K562 (cell line): ENCODE data around the gene FEN1. TPM values are rescaled to one million over a fixed set of nuclear protein-coding genes. Genes with fewer than 3 reads are reported as not detected.

Source experiments
- ATAC-seq: fragments of 200-7000 bp; cut with Tn5 transposase; 3 replicates; pipeline ENCODE4 v1.9.1; 2020; ENCODE audit warnings: moderate library complexity
- BruUV-seq: library from RNA; stranded (reverse); fragments of 400-500 nt; replicated peaks from 2 replicates; lab custom pipeline; 2021; lab: Mats Ljungman, UMichigan
- CTCF ChIA-PET: fragments of 300-600 bp; formaldehyde crosslinking; extraction: SDS; loops from one replicate; lab custom pipeline; 2021; ENCODE audit warnings: low intra/inter-chr PET ratio; lab: Yijun Ruan, JAX
- POLR2A ChIA-PET: fragments of 300-600, 350-650 bp; sonication (Branson Sonifier 250); formaldehyde crosslinking; extraction: SDS; loops from one replicate; lab custom pipeline; 2021; ENCODE audit warnings: antibody characterized with exemption, inconsistent platforms; lab: Yijun Ruan, JAX
- DNase-seq, 4 experiments: peaks; one replicate each; pipeline versions ENCODE4 v3.0.0 to v3.0.0-alpha.2; 2011 to 2018; ENCODE audit warnings: low spot score in 3 of 4, mixed read lengths in 3 of 4; ENCODE audit errors: extremely low read depth in 1 of 4
- FAIRE-seq: peaks from 2 replicates; lab custom pipeline; 2011; peaks lifted over from hg19 to GRCh38; lab: Jason Lieb, UNC
- H2AFZ ChIP-seq: 2 replicates; pipeline ENCODE4 v1.6.0; 2011; ENCODE audit warnings: low read depth, low read length, control low read depth, inconsistent platforms
- H3K27ac ChIP-seq: fragments of 200-600 bp; 3 replicates; pipeline ENCODE4 v1.8.0; 2011; ENCODE audit warnings: low read depth, mild to moderate bottlenecking, control low read depth, inconsistent platforms, low read length, moderate library complexity, mixed read lengths; ENCODE audit errors: extremely low read depth
- H3K27me3 ChIP-seq, 2 experiments: fragments of 300-600 bp in 1 of 2; 2 replicates in 1 of 2; 3 replicates in 1 of 2; pipeline versions ENCODE4 v1.6.0 to v1.8.0; 2011; ENCODE audit warnings: inconsistent platforms in 2 of 2, low read length in 2 of 2, mild to moderate bottlenecking in 1 of 2, mixed read lengths in 1 of 2, moderate library complexity in 1 of 2; ENCODE audit not compliant: control insufficient read depth in 2 of 2, insufficient read depth in 2 of 2
- H3K36me3 ChIP-seq: fragments of 300-600 bp; 3 replicates; pipeline ENCODE4 v1.8.0; 2011; ENCODE audit warnings: mild to moderate bottlenecking, low read length, inconsistent platforms; ENCODE audit not compliant: control insufficient read depth, insufficient read depth
- H3K4me1 ChIP-seq, 2 experiments: fragments of 200-600 bp in 1 of 2; replicated peaks in 1 of 2; 2 replicates in 1 of 2; 3 replicates in 1 of 2; pipeline versions ENCODE4 v1.5.1 to v1.8.0; 2011; ENCODE audit warnings: inconsistent platforms in 2 of 2, low read length in 2 of 2, mild to moderate bottlenecking in 1 of 2, mixed read lengths in 1 of 2, moderate library complexity in 1 of 2; ENCODE audit not compliant: control insufficient read depth in 2 of 2, insufficient read depth in 2 of 2
- H3K4me2 ChIP-seq: 2 replicates; pipeline ENCODE4 v1.6.1; 2011; ENCODE audit warnings: low read length, control low read depth, inconsistent platforms, mixed read lengths; ENCODE audit not compliant: insufficient read depth
- H3K4me3 ChIP-seq: fragments of 200-600 bp; sonication (generic), shearing (Covaris generic); 2 replicates; pipeline ENCODE4 v1.5.1; 2016; ENCODE audit warnings: control low read depth, inconsistent platforms
- H3K79me2 ChIP-seq: fragments of 200-600 bp; 3 replicates; pipeline ENCODE4 v1.8.0; 2011; ENCODE audit warnings: low read length, inconsistent platforms; ENCODE audit not compliant: control insufficient read depth, insufficient read depth
- H3K9ac ChIP-seq, 2 experiments: 2 replicates each; pipeline versions ENCODE4 v1.6.0 to v1.6.1; 2011; ENCODE audit warnings: low read depth in 2 of 2, low read length in 2 of 2, control low read depth in 1 of 2, inconsistent platforms in 1 of 2, mild to moderate bottlenecking in 1 of 2, mixed read lengths in 1 of 2; ENCODE audit not compliant: insufficient read depth in 1 of 2
- H3K9me1 ChIP-seq: one replicate; pipeline ENCODE4 v1.6.0; 2011; ENCODE audit warnings: inconsistent platforms, mild to moderate bottlenecking, low read length, moderate library complexity; ENCODE audit not compliant: control insufficient read depth, insufficient read depth
- H3K9me3 ChIP-seq: replicated peaks from 2 replicates; pipeline ENCODE4 v1.5.1; 2011; ENCODE audit warnings: low read depth, low read length, inconsistent platforms; ENCODE audit not compliant: control insufficient read depth, insufficient read depth
- H4K20me1 ChIP-seq: replicated peaks from 2 replicates; pipeline ENCODE4 v1.6.1; 2011; ENCODE audit warnings: low read length, inconsistent platforms, mixed read lengths; ENCODE audit not compliant: control insufficient read depth, insufficient read depth
- BCL6 ChIP-seq: fragments of 250-450 bp; sonication (Bioruptor Pico); IDR thresholded peaks from 2 replicates; pipeline ENCODE4 v1.4.0; 2020
- DNMT1 ChIP-seq: fragments of 450-650 bp; IDR thresholded peaks from 2 replicates; pipeline ENCODE4 v1.6.1; 2016; ENCODE audit warnings: antibody characterized with exemption, mild to moderate bottlenecking
- FUS ChIP-seq: fragments of 200-400 bp; formaldehyde crosslinking; optimal IDR thresholded peaks from 2 replicates; pipeline ENCODE3; 2017; ENCODE audit warnings: low read depth, low read length
- HEY1 ChIP-seq: fragments of 250-450 bp; sonication (Bioruptor Pico); IDR thresholded peaks from 2 replicates; pipeline ENCODE4 v1.5.0; 2020; ENCODE audit warnings: mild to moderate bottlenecking, moderate library complexity, borderline replicate concordance
- HMG20A ChIP-seq: fragments of 450-650 bp; formaldehyde crosslinking; conservative IDR thresholded peaks from 2 replicates; pipeline ENCODE4 v1.4.0; 2020; ENCODE audit warnings: mild to moderate bottlenecking, mixed read lengths
- HNRNPL ChIP-seq: fragments of 200-400 bp; formaldehyde crosslinking; IDR thresholded peaks from 2 replicates; pipeline ENCODE4 v1.6.1; 2017; ENCODE audit warnings: low read depth, mild to moderate bottlenecking, low read length
- MCM2 ChIP-seq: fragments of 450-650 bp; IDR thresholded peaks from 2 replicates; pipeline ENCODE4 v1.6.1; 2017; ENCODE audit warnings: low read depth, mild to moderate bottlenecking
- MED1 ChIP-seq: sonication (generic); formaldehyde crosslinking; IDR thresholded peaks from 2 replicates; pipeline ENCODE4 v1.8.1; 2023; ENCODE audit warnings: missing genetic modification reagents, borderline replicate concordance
- NFE2 ChIP-seq: IDR thresholded peaks from 2 replicates; pipeline ENCODE4 v1.6.1; 2014; ENCODE audit warnings: antibody characterized with exemption, low read depth
- RFX7 ChIP-seq: fragments of 250-450 bp; sonication (Bioruptor Pico); IDR thresholded peaks from 2 replicates; pipeline ENCODE4 v1.5.1; 2021; ENCODE audit warnings: mild to moderate bottlenecking
- SETDB1 ChIP-seq: IDR thresholded peaks from one replicate; pipeline ENCODE4 v1.6.1; 2012; ENCODE audit warnings: low read length, control low read depth, inconsistent platforms
- ZNF146 ChIP-seq: IDR thresholded peaks from one replicate; pipeline ENCODE4 v1.6.1; 2018; ENCODE audit warnings: missing compliant biosample characterization; ENCODE audit not compliant: unreplicated experiment
- ZNF699 ChIP-seq: fragments of 250-450 bp; sonication (Bioruptor Pico); IDR thresholded peaks from 2 replicates; pipeline ENCODE4 v1.8.0; 2021; ENCODE audit warnings: mild to moderate bottlenecking, moderate library complexity; ENCODE audit not compliant: insufficient replicate concordance
- ZSCAN32 ChIP-seq: fragments of 450-650 bp; formaldehyde crosslinking; IDR thresholded peaks from 2 replicates; pipeline ENCODE4 v1.4.0; 2020; ENCODE audit warnings: mild to moderate bottlenecking, moderate library complexity
- WGBS: fragments of 100-300 bp; shearing (Covaris generic); methylation state at CpG from one replicate; pipeline ENCODE4 v1.1.6; 2016; ENCODE audit warnings: low coverage, mixed read lengths; ENCODE audit not compliant: insufficient coverage; ENCODE audit errors: missing lambda C conversion rate; 5-methylcytosine and 5-hydroxymethylcytosine counted together
- in situ Hi-C: fragments of 300-500 bp; cut with MboI; formaldehyde crosslinking; loops from 4 replicates; pipeline ENCODE4 v1.15.0; 2018; ENCODE audit warnings: inconsistent platforms, mixed read lengths
- intact Hi-C: fragments of 100-400 bp; cut with micrococcal nuclease; formaldehyde crosslinking; loops from 2 replicates; pipeline ENCODE4 v1.14.2; 2022
- polyA plus RNA-seq, 8 experiments: library from polyadenylated mRNA; depleted of rRNA in 4 of 8; stranded (reverse) in 5 of 8; unstranded in 3 of 8; fragments of >200 nt; fragmentation: Nextera tagmentation in 2 of 8; fragmentation: Illumina TruSeq in 1 of 8; extraction: Ambion mirVana in 2 of 8; extraction: Trizol in 1 of 8; gene quantifications; 2 replicates each; pipeline versions ENCODE4 v1.2.1 to v1.2.3, GENCODE V29; 2011 to 2014; ENCODE audit warnings: inconsistent platforms in 1 of 8, missing spikeins in 1 of 8
- total RNA-seq, 7 experiments: library from RNA; depleted of rRNA in 6 of 7; stranded (reverse); fragments of >200 nt in 6 of 7; fragmentation: Illumina TruSeq in 2 of 7; extraction: Trizol in 2 of 7; gene quantifications; 2 replicates each; pipeline versions ENCODE4 v1.2.1 to v1.2.3, GENCODE V29; 2011 to 2021; ENCODE audit warnings: low replicate concordance in 1 of 7
- TF ChIP-seq, protein P1 (sequence below): fragments of 450-650 bp; IDR thresholded peaks from 2 replicates; pipeline ENCODE4 v1.6.1; 2016
- TF ChIP-seq, protein P2 (sequence below): fragments of 200-800 bp; sonication (Bioruptor generic); IDR thresholded peaks from 2 replicates; pipeline ENCODE4 v1.6.1; 2017; ENCODE audit warnings: missing genetic modification characterization, missing compliant biosample characterization
- TF ChIP-seq, protein P3 (sequence below): fragments of 250-450 bp; sonication (Bioruptor Pico); IDR thresholded peaks from 2 replicates; pipeline ENCODE4 v1.4.0; 2020; ENCODE audit warnings: mild to moderate bottlenecking, moderate library complexity

Gene FEN1
- total and polyA plus RNA-seq, 9 of the 15 experiments (the other 6 are each of a cell fraction or from before 2014, with no cell fraction given) = 58.1 to 156 (median 137) TPM

DNA sequence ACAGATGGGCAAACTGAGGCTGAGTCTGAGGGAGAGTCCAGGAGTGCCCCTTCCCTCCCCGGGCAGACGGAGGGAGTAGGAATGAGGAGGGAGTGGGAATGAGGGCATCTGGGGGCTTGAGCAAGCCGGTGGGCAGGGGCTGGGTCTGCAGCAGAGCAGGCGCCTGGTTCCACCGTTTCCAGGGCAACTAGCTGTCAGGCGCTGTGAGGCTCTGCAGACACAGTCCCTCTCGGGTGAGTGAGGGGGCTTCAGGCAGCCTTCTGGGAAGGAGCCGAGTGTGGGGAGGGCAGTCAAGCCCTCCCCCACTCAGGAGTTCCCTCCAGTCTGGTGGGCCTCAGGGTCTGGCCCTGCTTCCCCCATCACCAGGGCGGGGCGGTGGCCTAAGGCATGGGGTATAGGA is 19.4 kb upstream of the FEN1 start:
- Histone ChIP-seq H2AFZ (no peak overlapping the region), H3K27ac (no peak overlapping the region), H3K27me3 (no peaks in the 10 kb centered on the region), H3K79me2 (no peaks in the 10 kb centered on the region), H3K4me2 (no peak overlapping the region), H4K20me1 (no peaks in the 10 kb centered on the region), H3K9me1 (no peaks in the 10 kb centered on the region), H3K4me1 (peaks cover 0 to 72% of the 10 kb centered on the region in 2 experiments; a peak in 2 of 5 replicates), H3K9me3 (no peaks in the 10 kb centered on the region), H3K36me3 (peaks cover 11% of the 10 kb centered on the region; the same call in 1 of the 3 replicates), H3K4me3 (no peak overlapping the region), H3K9ac (no peak overlapping the region)
- in situ Hi-C loops = no loop called here
- no TSS peak for BruUV-seq
- intact Hi-C loops = no loop called here
- FAIRE-seq = no peak
- DNase-seq = no peak
- no peak for ATAC-seq
- WGBS = 75% methylated on average over 10 of the region's 10 CpGs
- ChIA-PET CTCF (no interaction called here), POLR2A (interaction anchor here (0.5 kb wide), 1 partner anchor 217 kb away, joined by 4 read pairs; no protein-coding TSS in a partner anchor)
- TF ChIP-seq HNRNPL = no peak
- TF ChIP-seq ZNF146 (CRISPR knock-in tag) = no peak
- no peak for TF ChIP-seq MED1 (CRISPR knock-in tag)
- TF ChIP-seq, protein P1, sequence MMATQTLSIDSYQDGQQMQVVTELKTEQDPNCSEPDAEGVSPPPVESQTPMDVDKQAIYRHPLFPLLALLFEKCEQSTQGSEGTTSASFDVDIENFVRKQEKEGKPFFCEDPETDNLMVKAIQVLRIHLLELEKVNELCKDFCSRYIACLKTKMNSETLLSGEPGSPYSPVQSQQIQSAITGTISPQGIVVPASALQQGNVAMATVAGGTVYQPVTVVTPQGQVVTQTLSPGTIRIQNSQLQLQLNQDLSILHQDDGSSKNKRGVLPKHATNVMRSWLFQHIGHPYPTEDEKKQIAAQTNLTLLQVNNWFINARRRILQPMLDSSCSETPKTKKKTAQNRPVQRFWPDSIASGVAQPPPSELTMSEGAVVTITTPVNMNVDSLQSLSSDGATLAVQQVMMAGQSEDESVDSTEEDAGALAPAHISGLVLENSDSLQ = no peak
- TF ChIP-seq, protein P2, sequence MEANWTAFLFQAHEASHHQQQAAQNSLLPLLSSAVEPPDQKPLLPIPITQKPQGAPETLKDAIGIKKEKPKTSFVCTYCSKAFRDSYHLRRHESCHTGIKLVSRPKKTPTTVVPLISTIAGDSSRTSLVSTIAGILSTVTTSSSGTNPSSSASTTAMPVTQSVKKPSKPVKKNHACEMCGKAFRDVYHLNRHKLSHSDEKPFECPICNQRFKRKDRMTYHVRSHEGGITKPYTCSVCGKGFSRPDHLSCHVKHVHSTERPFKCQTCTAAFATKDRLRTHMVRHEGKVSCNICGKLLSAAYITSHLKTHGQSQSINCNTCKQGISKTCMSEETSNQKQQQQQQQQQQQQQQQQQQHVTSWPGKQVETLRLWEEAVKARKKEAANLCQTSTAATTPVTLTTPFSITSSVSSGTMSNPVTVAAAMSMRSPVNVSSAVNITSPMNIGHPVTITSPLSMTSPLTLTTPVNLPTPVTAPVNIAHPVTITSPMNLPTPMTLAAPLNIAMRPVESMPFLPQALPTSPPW (CRISPR knock-in tag) = no peak
- no peak for TF ChIP-seq ZNF699 (CRISPR knock-in tag)
- TF ChIP-seq MCM2 = no peak
- TF ChIP-seq HMG20A (CRISPR knock-in tag) = no peak
- no peak for TF ChIP-seq ZSCAN32 (CRISPR knock-in tag)
- TF ChIP-seq RFX7 (CRISPR knock-in tag) = no peak
- TF ChIP-seq, protein P3, sequence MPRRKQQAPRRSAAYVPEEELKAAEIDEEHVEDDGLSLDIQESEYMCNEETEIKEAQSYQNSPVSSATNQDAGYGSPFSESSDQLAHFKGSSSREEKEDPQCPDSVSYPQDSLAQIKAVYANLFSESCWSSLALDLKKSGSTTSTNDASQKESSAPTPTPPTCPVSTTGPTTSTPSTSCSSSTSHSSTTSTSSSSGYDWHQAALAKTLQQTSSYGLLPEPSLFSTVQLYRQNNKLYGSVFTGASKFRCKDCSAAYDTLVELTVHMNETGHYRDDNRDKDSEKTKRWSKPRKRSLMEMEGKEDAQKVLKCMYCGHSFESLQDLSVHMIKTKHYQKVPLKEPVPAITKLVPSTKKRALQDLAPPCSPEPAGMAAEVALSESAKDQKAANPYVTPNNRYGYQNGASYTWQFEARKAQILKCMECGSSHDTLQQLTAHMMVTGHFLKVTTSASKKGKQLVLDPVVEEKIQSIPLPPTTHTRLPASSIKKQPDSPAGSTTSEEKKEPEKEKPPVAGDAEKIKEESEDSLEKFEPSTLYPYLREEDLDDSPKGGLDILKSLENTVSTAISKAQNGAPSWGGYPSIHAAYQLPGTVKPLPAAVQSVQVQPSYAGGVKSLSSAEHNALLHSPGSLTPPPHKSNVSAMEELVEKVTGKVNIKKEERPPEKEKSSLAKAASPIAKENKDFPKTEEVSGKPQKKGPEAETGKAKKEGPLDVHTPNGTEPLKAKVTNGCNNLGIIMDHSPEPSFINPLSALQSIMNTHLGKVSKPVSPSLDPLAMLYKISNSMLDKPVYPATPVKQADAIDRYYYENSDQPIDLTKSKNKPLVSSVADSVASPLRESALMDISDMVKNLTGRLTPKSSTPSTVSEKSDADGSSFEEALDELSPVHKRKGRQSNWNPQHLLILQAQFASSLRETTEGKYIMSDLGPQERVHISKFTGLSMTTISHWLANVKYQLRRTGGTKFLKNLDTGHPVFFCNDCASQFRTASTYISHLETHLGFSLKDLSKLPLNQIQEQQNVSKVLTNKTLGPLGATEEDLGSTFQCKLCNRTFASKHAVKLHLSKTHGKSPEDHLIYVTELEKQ (CRISPR knock-in tag) = no peak
- no peak for TF ChIP-seq FUS
- TF ChIP-seq SETDB1 = no peak
- no peak for TF ChIP-seq DNMT1
- TF ChIP-seq BCL6 (CRISPR knock-in tag) = no peak
- no peak for TF ChIP-seq HEY1 (CRISPR knock-in tag)
- TF ChIP-seq NFE2 = no peak
